H1 (cell line): ENCODE results near the gene UPF3B.

Experiments used
- ATF2 ChIP-seq: IDR thresholded peaks from 2 replicates; pipeline ENCODE4 v1.6.1; 2012; ENCODE audit warnings: low read length, inconsistent platforms
- BRCA1 ChIP-seq: IDR thresholded peaks from 2 replicates; pipeline ENCODE4 v1.6.1; 2012; ENCODE audit warnings: low read depth, low read length, improper control_type of control experiment
- CTCF ChIP-seq, 3 experiments: IDR thresholded peaks; 1 replicate in 2 of 3; 2 replicates in 1 of 3; pipeline versions ENCODE4 v1.5.1 to v1.6.1; 2011; ENCODE audit warnings: low read length in 3 of 3, mild to moderate bottlenecking in 3 of 3, inconsistent platforms in 2 of 3, low read depth in 1 of 3, moderate library complexity in 1 of 3; ENCODE audit not compliant: insufficient read depth in 1 of 3; ENCODE audit errors: control extremely low read depth in 1 of 3
- EP300 ChIP-seq, 2 experiments: IDR thresholded peaks; 1 replicate in 1 of 2; 2 replicates in 1 of 2; pipeline ENCODE4 v1.6.1; 2011 to 2012; ENCODE audit warnings: low read depth in 2 of 2, low read length in 2 of 2, mild to moderate bottlenecking in 2 of 2, borderline replicate concordance in 1 of 2, inconsistent platforms in 1 of 2, moderate library complexity in 1 of 2
- EZH2 ChIP-seq: fragments of 200-600 bp; sonication (generic); IDR thresholded peaks from 2 replicates; pipeline ENCODE4 v1.7.1; 2012; ENCODE audit warnings: low read depth, mild to moderate bottlenecking, moderate library complexity, low read length, inconsistent platforms; ENCODE audit not compliant: severe bottlenecking
- MAFK ChIP-seq: IDR thresholded peaks from 2 replicates; pipeline ENCODE4 v1.6.1; 2012; ENCODE audit warnings: low read depth, mild to moderate bottlenecking, improper control_type of control experiment, low read length
- MAX ChIP-seq: IDR thresholded peaks from 2 replicates; pipeline ENCODE4 v1.6.1; 2012; ENCODE audit warnings: inconsistent platforms
- POLR2A ChIP-seq, 2 experiments: IDR thresholded peaks; 1 replicate in 1 of 2; 2 replicates in 1 of 2; pipeline ENCODE4 v1.6.1; 2011; ENCODE audit warnings: low read depth in 2 of 2, low read length in 2 of 2, mild to moderate bottlenecking in 2 of 2; ENCODE audit errors: control extremely low read depth in 1 of 2
- TAF1 ChIP-seq: IDR thresholded peaks from 2 replicates; pipeline ENCODE4 v1.6.1; 2011; ENCODE audit warnings: mild to moderate bottlenecking, low read depth, low read length
- TEAD4 ChIP-seq: IDR thresholded peaks from 2 replicates; pipeline ENCODE4 v1.6.1; 2012; ENCODE audit warnings: low read depth, low read length, inconsistent platforms, mixed read lengths
- ZNF274 ChIP-seq: IDR thresholded peaks from 2 replicates; pipeline ENCODE4 v1.7.0; 2012; ENCODE audit warnings: low read length, borderline replicate concordance; ENCODE audit errors: extremely low read depth

- no peak for TF ChIP-seq BRCA1
- no peak for TF ChIP-seq ZNF274
- TF ChIP-seq CTCF (IDR thresholded peaks at IDR 0.05; ENCODE audit: control extremely low read depth in 1 of 3, insufficient read depth in 1 of 3, low read depth in 1 of 3, low read length in 3 of 3), result peak; percentile 32 to 72 (median 71); a peak in 3 of 4 replicates
- TF ChIP-seq MAX, result no peak
- no peak for TF ChIP-seq MAFK
- TF ChIP-seq POLR2A (IDR thresholded peaks at IDR 0.05; ENCODE audit: control extremely low read depth in 1 of 2, low read depth in 2 of 2, low read length in 2 of 2), result peak; percentile 53 to 77
- TF ChIP-seq EZH2, result no peak
- TF ChIP-seq EP300 (IDR thresholded peaks at IDR 0.05; ENCODE audit: borderline replicate concordance in 1 of 2, low read depth in 2 of 2, low read length in 2 of 2), result no peak
- no peak for TF ChIP-seq ATF2
- no peak for TF ChIP-seq TEAD4
- no peak for TF ChIP-seq TAF1
Observed at GRCh38 chrX:119784747-119785446, 67.9 kb downstream of the UPF3B start.
